Aorta (tissue), 5 donors: Measurements from ENCODE around the gene PTPN12. TPM values are rescaled to one million over a fixed set of nuclear protein-coding genes. Genes with fewer than 3 reads are reported as not detected.
A peak's percentile ranks its signal among the peaks of the same experiment; 100 is the strongest.
"Not testable (repeated sequence)": the region's sequence is repeated elsewhere in the genome, so short reads cannot be mapped to it uniquely, and the experiment has no call there.

Experiments
- ATAC-seq: fragments of 200-7000 bp; cut with Tn5 transposase; one replicate; pipeline ENCODE4 v1.9.1; 2022; ENCODE audit warnings: moderate library complexity; ENCODE audit not compliant: low FRiP score
- DNase-seq, 2 donors: peaks; one replicate each; pipeline ENCODE4 v3.0.0-alpha.2; 2020
- H3K27ac ChIP-seq, 2 donors: one replicate each; pipeline ENCODE4 v1.5.1; 2013; ENCODE audit warnings: low read length in 2 of 2, mild to moderate bottlenecking in 2 of 2, moderate library complexity in 2 of 2, control low read depth in 1 of 2, inconsistent platforms in 1 of 2, low read depth in 1 of 2
- H3K27me3 ChIP-seq, 2 donors: one replicate each; pipeline ENCODE4 v1.6.1; 2013; ENCODE audit warnings: control low read depth in 1 of 2, low read length in 1 of 2, mild to moderate bottlenecking in 1 of 2, moderate library complexity in 1 of 2; ENCODE audit not compliant: insufficient read depth in 2 of 2, control insufficient read depth in 1 of 2
- H3K36me3 ChIP-seq, 2 donors: one replicate each; pipeline ENCODE4 v1.6.1; 2013; ENCODE audit warnings: control low read depth in 1 of 2, low read length in 1 of 2, mild to moderate bottlenecking in 1 of 2; ENCODE audit not compliant: insufficient read depth in 2 of 2, control insufficient read depth in 1 of 2
- H3K4me1 ChIP-seq, 2 donors: one replicate each; pipeline ENCODE4 v1.6.1; 2013; ENCODE audit warnings: low read length in 2 of 2, control low read depth in 1 of 2, mild to moderate bottlenecking in 1 of 2, moderate library complexity in 1 of 2; ENCODE audit not compliant: insufficient read depth in 2 of 2, control insufficient read depth in 1 of 2
- H3K4me3 ChIP-seq, 2 donors: one replicate each; pipeline ENCODE4 v1.5.1; 2013; ENCODE audit warnings: low read length in 2 of 2, control low read depth in 1 of 2, mild to moderate bottlenecking in 1 of 2
- H3K9me3 ChIP-seq: one replicate; pipeline ENCODE4 v1.6.1; 2013; ENCODE audit warnings: mild to moderate bottlenecking, low read length; ENCODE audit not compliant: control insufficient read depth
- WGBS, 2 donors: extraction: QIAGEN DNeasy Blood & Tissue Kit; methylation state at CpG; one replicate each; pipeline ENCODE4 v1.1.7; 2013; 5-methylcytosine and 5-hydroxymethylcytosine counted together
- intact Hi-C, 2 donors: fragments of 100-400 bp; cut with DNase I; formaldehyde crosslinking; loops; one replicate each; pipeline versions ENCODE4 v1.14.2 to v1.15.0; 2022
- long read RNA-seq, 2 donors: library from polyadenylated mRNA; unstranded; transcript quantifications; one replicate each; pipeline ENCODE4 v2.0.0, GENCODE V29; 2020 to 2021
- polyA plus RNA-seq, 2 donors: library from polyadenylated mRNA; stranded (reverse); fragments of 200-250 nt; gene quantifications; one replicate each; pipeline ENCODE4 v1.2.3, GENCODE V29; 2013
- total RNA-seq, 2 donors: library from RNA; stranded (reverse); fragmentation: NEBNext Ultra II Directional; extraction: Animal tissue kit (Norgen Biotek cat#: 25700); gene quantifications; one replicate each; pipeline ENCODE4 v1.2.1, GENCODE V29; 2021
- donor health status: healthy with polysubstance abuse.
- donor health status: Bipolar disorder and iron deficiency.
- donor health status: DM: no; HTN: no; CAD: no.
- donor health status: DM: no; HTN: no; CAD: no.
- donor health status: DM: yes; HTN: yes; CAD: no.

The PTPN12 gene
- total RNA-seq (100 to 1,000 TPM in 1 of 2 donors, 10 to 100 TPM in 1; 96.5 to 128 TPM), polyA plus RNA-seq (10 to 100 TPM; 54.0 to 60.5 TPM)
- long read RNA-seq, donor 1, partial matches to known transcripts = 9 of 21 reads
- long read RNA-seq, donor 1, other reads (novel, unspliced or antisense) = 8 of 21 reads
- long read RNA-seq, donor 2, transcript PTPN12-201 (18 exons, 3,406 nt) = major isoform, 6 of 27 reads
- long read RNA-seq, donor 2, partial matches to known transcripts = 13 of 27 reads
- long read RNA-seq, donor 2, other reads (novel, unspliced or antisense) = 8 of 27 reads

DNA sequence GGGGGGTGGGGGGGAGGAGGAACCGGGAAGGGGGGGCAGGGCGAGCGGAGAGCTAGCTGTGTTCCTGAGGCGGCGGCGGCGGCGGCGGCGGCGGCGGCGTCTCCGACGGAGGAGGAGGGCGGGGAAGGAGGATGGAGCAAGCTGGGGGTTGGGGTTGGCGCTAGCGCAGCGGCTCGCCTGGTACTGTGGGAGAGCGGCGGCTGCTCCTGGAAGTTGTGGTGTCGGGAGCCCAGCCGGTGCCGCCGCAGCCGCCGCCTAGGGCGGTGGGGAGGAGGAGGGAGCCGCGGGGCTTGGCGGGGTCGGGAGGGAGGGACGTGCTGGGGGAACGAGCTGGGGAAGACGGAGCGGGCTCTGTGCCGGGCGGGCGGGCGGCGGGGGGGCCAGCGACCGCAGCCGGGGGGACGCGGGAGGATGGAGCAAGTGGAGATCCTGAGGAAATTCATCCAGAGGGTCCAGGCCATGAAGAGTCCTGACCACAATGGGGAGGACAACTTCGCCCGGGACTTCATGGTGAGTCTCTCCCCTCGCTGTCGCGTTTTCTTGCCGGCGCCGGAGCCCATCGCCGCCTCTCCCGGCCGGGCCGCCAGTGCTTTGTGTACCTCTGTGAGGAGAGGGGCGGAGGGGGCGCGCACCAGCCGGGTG is at the start of gene PTPN12:
Gene PTPN12, plus strand, starts transcription at position 160 of the 642 bp plus-strand sequence. Its CDS starts 252 bp downstream, at position 412.
- H3K36me3 ChIP-seq = no peaks in the 10 kb centered on the region
- DNase-seq (peak; percentile 89 to 94), ATAC-seq (peak; percentile 82)
- WGBS, 2 donors = 0 to 1% methylated on average over 30 to 64 of the region's 64 CpGs
- peak within 1 kb of the TSS; percentile 73 to 98 for H3K4me3 ChIP-seq
- peaks cover 0 to 2% of the 10 kb centered on the region in 2 donors for H3K4me1 ChIP-seq
- peak within 1 kb of the TSS; percentile 47 to 81 for H3K27ac ChIP-seq
- intact Hi-C loops = no loop called here
- no peaks in the 10 kb centered on the region for H3K9me3 ChIP-seq
- H3K27me3 ChIP-seq = no peaks in the 10 kb centered on the region

- Histone ChIP-seq H3K36me3 (no peaks in the 10 kb centered on the region), H3K27me3 (no peaks in the 10 kb centered on the region), H3K4me1 (no peaks in the 10 kb centered on the region), H3K9me3 (peaks cover 3% of the 10 kb centered on the region), H3K4me3 (no peak overlapping the region), H3K27ac (no peak overlapping the region)
- no peak for DNase-seq
- ATAC-seq = no peak
- intact Hi-C loops = no loop called here
- WGBS, 2 donors = 59 to 79% methylated on average over 1 of the region's 1 CpG
These were observed 48.1 kb upstream of the PTPN12 start for GRCh38 chr7:77488986-77489385.

DNA sequence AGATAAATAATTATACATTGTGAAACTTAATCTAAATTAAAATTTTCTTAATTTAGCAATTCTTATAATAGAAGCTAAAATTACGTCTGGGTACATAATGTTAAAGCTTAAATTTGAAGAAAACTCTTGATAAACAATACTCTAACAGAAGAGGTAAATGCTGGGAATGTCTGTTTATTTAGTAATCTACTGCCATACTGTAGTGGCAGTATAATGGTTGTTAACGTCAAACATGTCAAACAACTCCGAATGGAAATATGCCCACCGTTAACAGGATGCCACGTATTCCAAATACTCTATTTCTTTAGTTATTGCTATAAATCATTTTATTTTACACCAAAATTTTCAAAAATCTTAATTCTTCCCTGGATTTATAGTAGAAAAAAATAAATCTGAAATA is 40.0 kb upstream of the PTPN12 start:
- DNase-seq = no peak
- no peak for ATAC-seq
- intact Hi-C loops = no loop called here
- H3K27me3 ChIP-seq = peaks cover 0 to 1% of the 10 kb centered on the region in 2 donors
- WGBS, 2 donors = 75 to 81% methylated on average over 5 of the region's 5 CpGs
- H3K36me3 ChIP-seq = no peaks in the 10 kb centered on the region
- H3K27ac ChIP-seq = no peak overlapping the region
- peaks cover 7% of the 10 kb centered on the region for H3K9me3 ChIP-seq
- H3K4me1 ChIP-seq = no peaks in the 10 kb centered on the region
- no peak overlapping the region for H3K4me3 ChIP-seq

GRCh38 chr7:77498659-77499379 is 38.3 kb upstream of the PTPN12 start:
- H3K9me3 ChIP-seq = peaks cover 5% of the 10 kb centered on the region
- H3K36me3 ChIP-seq = no peaks in the 10 kb centered on the region
- ATAC-seq = no peak
- H3K4me1 ChIP-seq = no peaks in the 10 kb centered on the region
- no peak for DNase-seq
- H3K27ac ChIP-seq = no peak overlapping the region
- peaks cover 0 to 1% of the 10 kb centered on the region in 2 donors for H3K27me3 ChIP-seq
- 61 to 66% methylated on average over 6 of the region's 6 CpGs for WGBS, 2 donors
- intact Hi-C loops = no loop called here
- no peak overlapping the region for H3K4me3 ChIP-seq

DNA sequence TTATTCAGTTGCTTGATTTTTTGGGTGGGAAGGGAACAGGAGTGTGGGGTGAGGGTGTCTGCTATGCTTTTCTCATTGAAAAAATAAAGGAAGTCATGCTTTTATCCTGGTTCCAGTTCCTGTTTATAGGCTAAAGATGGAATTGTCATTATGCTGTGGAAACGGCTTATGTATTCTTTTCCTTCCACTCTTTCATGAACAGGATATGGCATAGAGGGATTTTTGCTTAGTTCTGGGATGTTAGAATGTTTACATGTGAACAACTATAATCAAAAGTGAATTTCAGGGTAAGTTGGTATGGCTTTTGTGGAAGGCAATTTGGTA is 35.9 kb upstream of the PTPN12 start:
- no peaks in the 10 kb centered on the region for H3K36me3 ChIP-seq
- DNase-seq = no peak
- no peaks in the 10 kb centered on the region for H3K27me3 ChIP-seq
- no peaks in the 10 kb centered on the region for H3K4me1 ChIP-seq
- 38 to 46% methylated on average over 1 of the region's 1 CpG for WGBS, 2 donors
- intact Hi-C loops = no loop called here
- no peak overlapping the region for H3K27ac ChIP-seq
- ATAC-seq = no peak
- H3K9me3 ChIP-seq = no peaks in the 10 kb centered on the region
- H3K4me3 ChIP-seq = no peak overlapping the region

- no peak for ATAC-seq
- no peaks in the 10 kb centered on the region for H3K27me3 ChIP-seq
- no peak overlapping the region for H3K27ac ChIP-seq
- no peaks in the 10 kb centered on the region for H3K36me3 ChIP-seq
- no peaks in the 10 kb centered on the region for H3K9me3 ChIP-seq
- DNase-seq = no peak
- H3K4me3 ChIP-seq = no peak overlapping the region
- intact Hi-C loops = no loop called here
- H3K4me1 ChIP-seq = no peaks in the 10 kb centered on the region
These were observed 32.1 kb upstream of the PTPN12 start for GRCh38 chr7:77504951-77505350.

- intact Hi-C loops = no loop called here
- 99 to 100% methylated on average over 1 of the region's 1 CpG for WGBS, 2 donors
- DNase-seq (no peak), ATAC-seq (no peak)
- no peak overlapping the region for H3K27ac ChIP-seq
- H3K4me1 ChIP-seq = no peaks in the 10 kb centered on the region
- H3K36me3 ChIP-seq = no peaks in the 10 kb centered on the region
- H3K27me3 ChIP-seq = no peaks in the 10 kb centered on the region
- H3K9me3 ChIP-seq = no peaks in the 10 kb centered on the region
- H3K4me3 ChIP-seq = no peak overlapping the region
These were observed 30.2 kb upstream of the PTPN12 start for GRCh38 chr7:77506899-77507298.

DNA sequence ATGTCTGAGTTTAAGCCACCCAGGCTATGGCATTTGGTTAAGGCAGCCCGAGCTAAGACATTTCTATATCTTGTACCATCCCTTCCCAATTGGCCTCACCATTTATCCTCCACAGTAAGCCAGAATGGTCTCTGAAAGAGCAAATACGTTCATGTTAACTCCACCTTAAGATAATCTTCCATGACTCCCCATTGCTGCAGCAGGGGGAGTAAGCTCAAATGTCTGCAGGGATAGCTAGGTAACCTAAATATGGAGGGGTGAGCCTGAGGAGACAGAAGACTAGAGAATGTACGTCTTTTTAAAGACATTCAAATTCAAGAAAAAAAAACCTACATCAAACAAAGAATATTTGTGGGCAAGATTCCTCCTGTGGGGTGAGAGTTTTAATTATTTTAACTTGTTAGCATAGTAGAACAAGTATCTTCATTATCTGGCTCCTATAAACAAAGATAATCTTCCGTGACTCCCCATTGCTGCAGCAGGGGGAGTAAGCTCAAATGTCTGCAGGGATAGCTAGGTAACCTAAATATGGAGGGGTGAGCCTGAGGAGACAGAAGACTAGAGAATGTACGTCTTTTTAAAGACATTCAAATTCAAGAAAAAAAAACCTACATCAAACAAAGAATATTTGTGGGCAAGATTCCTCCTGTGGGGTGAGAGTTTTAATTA is 24.0 kb upstream of the PTPN12 start:
- H3K36me3 ChIP-seq, H3K27me3 ChIP-seq, H3K27ac ChIP-seq, DNase-seq, H3K4me1 ChIP-seq, intact Hi-C loops, H3K9me3 ChIP-seq, ATAC-seq, H3K4me3 ChIP-seq: not testable (repeated sequence)
- WGBS, 2 donors = 78 to 84% methylated on average over 3 of the region's 5 CpGs
